ENCODE results near the gene CAGE1.

The CAGE1 gene

GRCh38 chr6:7389451-7390225 lies at the start of gene CAGE1, which contains the start of gene RIOK1:
Gene CAGE1, minus strand, starts transcription at chr6:7389742. Its CDS starts 2,569 bp downstream, at chr6:7387173.
Gene RIOK1, plus strand, starts transcription at chr6:7389808. Its CDS starts 195 bp downstream, at chr6:7390003.
- DNase-seq, result peak; percentile 93

DNA sequence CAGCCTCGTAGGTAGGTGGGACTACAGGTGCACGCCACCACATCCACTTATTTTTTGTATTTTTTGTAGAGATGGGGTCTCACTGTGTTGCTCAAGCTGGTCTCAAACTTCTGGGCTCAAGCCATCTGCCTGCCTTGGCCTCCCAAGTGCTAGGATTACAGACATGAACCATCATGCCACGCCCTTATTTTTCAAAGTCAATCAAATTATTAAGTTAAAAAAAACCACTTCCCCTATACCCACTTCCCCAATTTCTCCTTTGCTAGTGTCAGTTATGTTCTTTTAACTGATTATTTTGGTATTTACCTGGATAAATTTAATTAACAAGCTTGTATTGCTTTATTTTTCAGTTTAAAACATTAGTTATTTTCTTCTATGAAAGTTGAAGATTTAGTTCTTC lies 49.7 kb upstream of the CAGE1 start:
- no peak for DNase-seq

DNA sequence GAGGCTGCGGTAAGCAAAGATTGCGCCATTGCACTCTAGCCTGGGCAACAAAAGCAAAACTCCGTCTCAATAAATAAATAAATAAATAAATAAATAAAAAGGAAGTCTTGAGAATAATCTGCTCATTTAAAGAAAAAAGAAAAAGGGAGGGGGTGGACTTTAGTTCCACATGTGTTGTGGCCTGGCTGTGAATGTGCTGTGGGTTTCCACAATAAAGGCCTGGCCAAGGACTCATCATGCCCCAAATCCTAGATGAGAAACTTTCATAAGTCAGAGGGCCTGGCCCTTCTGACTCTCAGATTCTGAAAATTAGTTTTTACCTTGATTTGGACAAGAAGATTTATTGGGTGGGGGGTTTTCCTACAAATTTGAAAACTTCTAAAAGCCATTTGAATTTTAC lies 48.5 kb upstream of the CAGE1 start:
- no peak for DNase-seq

- DNase-seq, result no peak
Observed at GRCh38 chr6:7434672-7435071, 45.1 kb upstream of the CAGE1 start.

DNA sequence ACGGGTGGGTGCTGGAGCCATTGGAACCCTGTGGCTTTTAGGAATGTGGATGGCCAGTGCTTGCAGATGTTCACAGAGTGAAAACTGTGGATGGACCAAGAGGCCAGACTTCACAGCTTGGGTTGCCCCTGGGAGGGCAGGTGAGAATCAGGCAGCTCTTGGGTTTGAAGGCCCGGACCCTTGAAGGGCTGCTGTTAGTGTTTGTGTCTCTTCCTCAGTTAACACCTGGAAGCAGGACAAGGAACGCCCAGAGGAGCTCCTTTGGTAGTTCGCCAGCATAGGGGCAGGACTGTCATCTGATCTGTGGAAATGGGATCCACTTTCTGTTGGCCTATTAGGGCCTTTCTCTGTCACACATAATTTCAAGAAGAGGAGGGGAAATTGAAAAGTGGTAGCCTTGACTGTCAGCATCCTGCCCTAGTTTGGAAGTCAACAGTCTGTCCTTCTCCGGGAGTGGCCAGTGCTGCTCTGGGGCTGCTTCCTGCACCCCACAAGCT lies 43.6 kb upstream of the CAGE1 start:
- no peak for DNase-seq

- no peak for DNase-seq
Observed at GRCh38 chr6:7432391-7433120, 43.0 kb upstream of the CAGE1 start.

DNA sequence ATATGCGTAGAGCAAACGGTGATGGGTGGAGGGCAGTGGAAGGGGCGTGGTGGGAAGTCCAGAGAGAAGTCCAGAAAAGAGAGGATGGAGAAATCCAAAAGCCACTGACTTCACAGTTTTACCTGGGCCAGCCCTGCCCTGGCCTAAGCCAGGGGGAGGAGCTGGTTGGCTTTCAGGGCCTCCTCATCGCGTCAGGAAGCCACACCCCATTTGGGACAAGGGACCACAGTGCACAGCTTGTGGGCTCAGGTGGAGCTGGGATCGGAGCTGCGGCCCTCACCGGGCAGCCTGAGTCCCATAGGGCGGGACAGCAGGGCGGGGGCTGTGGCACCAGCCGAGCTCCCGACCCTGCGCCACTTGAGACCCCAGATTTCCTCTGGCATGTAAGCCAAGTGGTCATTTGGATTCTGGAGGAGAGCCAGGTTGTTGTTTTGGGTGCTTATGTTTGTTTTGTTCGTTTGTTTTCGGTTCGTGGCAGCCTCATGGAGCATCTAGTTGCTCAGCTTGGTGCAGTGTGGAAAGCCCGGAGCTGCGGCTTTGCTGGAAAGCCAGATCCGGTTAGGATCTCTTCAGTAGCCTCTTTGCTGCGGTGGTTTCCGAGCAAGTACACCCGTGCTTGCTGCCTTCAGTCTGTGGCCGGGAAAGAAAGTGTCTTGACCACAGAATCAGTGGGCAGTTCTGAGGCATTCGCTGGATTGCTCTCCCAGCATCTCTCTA lies 42.3 kb upstream of the CAGE1 start:
- DNase-seq, result no peak

DNA sequence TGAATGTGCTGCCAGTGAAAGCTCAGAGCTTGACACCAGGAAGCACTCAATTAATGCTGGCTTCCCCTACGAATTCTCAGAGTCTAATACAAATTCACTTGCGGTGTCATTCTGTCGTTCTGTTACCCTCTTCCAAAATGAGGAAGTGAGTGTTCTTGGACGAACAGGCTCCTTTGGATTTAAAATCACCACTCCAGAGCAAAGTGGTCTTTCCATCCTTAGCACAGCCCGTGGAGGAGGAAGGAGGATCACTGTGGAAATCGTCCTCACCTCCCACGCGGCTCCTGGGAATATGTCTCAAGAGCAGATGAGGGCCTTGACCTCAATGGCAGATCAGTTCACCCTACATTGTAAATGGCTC lies 41.8 kb upstream of the CAGE1 start:
- DNase-seq, result no peak

DNA sequence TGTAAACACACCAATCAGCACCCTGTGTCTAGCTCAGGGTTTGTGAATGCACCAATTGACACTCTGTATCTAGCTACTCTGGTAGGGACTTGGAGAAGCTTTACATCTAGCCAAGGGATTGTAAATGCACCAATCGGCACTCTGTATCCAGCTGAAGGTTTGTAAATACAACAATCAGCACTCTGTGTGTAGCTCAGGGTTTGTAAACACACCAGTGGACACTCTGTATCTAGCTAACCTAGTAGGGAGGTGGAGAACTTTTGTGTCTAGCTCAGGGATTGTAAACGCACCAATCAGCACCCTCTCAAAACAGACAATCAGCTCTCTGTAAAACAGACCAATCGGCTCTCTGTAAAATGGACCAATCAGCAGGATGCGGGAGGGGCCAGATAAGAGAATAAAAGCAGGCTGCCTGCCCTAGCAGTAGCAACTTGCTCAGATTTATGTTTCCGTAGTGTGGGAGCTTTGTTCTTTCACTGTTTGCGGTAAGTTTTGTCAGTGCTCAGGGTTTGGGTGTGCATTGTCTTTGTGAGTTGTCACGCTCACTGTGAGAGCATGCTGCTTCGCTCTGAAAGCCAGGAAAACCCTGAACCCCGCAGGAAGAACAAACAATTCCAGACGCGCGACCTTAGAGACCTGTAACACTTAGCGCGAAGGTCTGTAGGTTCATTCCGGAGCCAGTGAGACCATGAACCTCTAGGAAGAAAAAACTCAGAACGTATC lies 37.1 kb upstream of the CAGE1 start:
- DNase-seq, result no peak

- no peak for DNase-seq
Observed at GRCh38 chr6:7425808-7426190, 36.3 kb upstream of the CAGE1 start.

DNA sequence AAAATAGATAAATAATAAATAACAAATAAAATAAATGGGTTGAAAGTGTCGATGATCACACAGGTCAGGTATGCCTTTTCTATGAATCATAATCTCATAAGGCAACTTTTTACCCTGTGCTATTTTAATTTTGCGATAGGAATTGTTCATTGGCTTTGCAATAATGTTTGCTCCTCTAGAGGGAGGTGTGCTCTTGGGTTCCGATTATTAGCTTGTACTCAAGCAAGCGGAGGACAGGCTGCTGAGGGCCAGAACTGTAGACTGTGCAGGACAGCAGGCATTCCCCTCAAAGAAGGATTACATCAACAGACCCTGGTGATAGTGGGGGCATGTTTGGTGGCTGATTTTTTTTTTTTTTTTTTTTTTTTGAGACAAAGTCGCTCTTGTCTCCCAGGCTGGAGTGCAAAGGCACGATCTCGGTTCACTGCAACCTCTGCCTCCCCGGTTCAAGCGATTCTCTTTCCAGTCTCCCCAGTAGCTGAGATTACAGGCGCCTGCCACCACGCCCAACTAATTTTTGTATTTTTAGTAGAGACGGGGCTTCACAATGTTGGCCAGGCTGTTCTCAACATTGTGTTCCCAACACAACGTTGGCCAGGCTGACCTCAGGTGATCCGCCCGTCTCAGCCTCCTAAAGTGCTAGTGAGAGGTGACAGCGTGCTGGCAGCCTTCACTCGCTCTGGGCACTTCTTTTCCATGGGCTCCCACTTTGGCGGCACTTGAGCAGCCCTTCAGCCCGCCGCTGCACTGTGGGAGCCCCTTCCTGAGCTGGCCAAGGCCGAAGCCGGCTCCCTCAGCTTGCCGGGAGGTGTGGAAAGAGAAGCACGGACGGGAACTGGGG lies 35.6 kb upstream of the CAGE1 start:
- peak; percentile 14 for DNase-seq

DNA sequence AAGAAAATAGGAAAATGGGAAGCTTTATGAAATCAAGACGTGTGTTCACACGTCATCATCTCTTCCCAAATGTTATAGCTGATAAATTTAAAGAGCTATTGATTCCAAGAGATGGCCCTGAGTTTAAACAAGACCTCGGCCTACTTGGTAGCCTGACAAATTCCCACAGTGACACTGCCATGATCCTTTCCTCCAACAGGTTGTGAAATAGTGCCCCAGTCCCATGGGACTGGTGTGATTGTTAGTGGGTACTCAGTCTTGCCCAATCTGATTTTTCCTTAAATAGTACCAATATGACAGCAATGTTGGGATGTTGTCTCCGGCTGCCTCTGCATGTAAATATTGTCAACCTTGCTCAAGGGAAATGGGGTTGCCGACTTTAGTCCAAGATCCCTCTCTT lies 34.5 kb upstream of the CAGE1 start:
- no peak for DNase-seq

GRCh38 chr6:7421066-7421465 lies 31.5 kb upstream of the CAGE1 start:
- DNase-seq, result no peak

DNA sequence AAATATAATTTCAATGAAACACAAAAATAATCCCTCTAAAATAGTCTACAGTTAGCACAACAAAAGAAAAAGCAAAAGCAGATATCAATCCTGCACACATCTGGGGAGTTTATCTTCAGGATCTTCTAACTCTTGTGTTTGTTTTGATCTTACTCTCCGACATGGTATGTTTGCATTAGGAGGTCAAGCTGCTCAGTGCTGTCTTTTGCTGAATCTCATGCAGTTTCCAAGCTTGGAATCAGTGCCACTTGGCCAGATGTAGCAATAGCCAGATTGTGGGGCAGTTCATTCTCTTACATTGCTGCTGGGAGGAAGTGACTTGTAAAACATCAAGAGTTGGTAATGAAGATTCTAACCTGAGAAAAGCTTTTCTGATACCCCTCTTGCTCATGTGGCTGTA lies 29.5 kb upstream of the CAGE1 start:
- no peak for DNase-seq

DNA sequence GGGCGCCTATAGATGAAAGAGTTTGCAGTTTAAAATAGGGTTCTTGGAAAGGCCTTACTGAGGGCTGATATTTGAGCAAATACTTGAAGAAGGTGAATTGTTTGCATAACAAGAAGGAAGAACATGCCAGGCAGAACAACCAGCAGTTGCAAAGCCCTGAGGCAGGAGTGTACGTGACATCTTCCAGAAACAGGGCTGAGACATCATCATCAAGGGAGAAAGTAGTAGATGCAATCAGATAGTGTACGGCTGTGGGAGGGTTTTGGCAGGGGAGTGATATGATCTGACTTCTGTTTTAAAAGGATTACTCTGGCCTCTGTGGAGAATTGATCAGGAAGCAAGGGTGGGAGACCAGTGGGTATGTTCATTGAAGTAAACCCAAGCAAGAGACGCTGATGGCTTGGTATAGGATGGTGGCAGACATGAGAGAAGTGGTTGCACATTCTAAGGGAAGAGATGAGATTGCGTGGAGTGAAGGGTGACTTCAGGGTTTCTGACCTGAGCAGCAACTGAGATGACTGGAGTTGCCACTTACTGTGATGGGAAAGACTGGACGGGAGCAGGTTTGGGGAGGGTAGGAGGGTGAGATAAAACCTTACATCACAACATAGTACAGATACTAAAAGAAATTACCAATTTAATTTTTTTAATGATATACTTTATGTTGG lies 28.8 kb upstream of the CAGE1 start:
- DNase-seq, result no peak

DNA sequence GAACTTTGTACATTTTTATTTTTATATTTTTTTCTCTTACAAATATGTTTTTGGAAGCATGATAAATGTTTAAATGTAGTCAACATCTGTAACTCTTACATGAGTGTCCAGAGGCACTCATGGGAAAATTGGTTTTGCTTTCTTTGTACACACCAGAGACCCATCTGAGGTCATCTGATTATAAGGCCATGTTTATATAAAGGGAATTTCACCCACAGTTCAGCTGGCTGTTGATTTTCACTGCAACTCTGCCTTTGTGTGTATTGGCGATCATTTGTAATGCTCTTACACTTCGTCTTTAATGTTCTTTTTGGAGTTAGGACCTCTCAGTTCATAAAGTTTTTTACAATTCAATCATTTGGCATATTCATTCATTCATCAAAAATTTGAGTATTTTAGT lies 28.1 kb upstream of the CAGE1 start:
- no peak for DNase-seq

GRCh38 chr6:7414811-7415210 lies 25.3 kb upstream of the CAGE1 start:
- DNase-seq, result peak; percentile 75

DNA sequence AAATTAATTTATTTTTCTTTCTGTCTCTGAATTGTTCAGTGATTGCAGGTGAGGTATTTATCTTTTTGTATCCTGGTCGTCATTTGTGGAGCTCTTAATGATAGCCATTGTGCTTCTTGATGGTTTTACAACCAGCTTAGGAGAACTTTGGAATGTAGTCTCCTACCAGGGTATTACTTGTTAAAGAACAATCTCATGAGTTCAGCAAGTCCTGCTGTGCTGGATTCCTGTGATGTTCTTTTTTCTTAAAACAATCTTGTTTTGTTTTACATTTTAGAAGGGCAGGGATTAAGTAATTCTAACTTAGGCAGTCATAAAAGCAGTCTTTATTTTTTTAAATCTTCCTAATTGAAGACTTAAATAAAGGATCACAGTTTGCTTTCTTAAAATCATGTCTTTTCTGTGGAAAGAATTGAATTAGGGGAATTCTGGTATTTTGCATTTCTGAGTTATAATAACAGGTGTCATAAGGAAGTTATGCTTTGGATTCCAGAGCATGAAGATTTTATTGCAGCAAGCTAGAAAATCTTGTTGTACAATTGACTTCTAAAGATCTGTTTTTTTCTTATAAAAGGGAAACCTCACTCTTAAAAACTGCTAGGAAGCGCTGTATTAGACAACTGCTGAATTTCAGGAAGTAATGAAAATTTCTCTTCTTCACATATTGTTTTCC lies 23.7 kb upstream of the CAGE1 start:
- no peak for DNase-seq

DNA sequence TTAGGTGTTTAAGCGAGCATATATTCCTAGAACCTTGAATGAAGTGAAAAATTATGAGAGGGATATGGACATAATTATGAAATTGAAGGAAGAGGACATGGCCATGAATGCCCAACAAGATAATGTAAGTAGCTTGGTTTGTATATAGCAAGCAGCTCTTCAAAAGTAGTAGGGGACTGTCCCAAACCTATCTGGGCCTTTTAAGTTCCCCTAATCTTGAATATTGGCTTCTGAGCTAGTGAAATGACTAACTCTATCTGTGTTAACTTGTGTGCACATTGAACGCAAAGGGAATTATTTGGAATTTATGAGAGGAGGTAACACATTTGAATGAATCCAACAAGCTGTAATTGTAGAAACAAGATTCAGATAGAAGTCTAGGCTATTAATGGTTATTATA lies 21.8 kb upstream of the CAGE1 start:
- DNase-seq, result no peak

DNA sequence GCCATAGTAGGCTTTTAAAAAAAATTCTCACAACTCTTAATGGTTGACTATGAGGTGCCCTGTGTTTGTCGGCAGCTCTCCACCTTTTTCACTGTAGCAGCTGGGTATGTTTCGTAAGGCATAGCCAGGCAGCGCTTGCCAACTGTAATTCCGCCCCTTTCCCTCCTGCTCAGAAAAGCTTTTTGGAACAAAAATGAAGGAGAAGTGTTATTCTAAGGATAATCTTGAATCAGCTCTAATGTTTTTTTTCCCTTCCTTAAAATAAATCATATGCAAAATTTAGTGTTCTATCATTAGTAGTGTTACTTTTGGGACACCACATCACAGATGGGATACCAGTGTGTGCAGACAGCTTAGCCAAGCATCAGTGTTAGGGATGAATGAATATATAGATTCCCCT lies 21.3 kb upstream of the CAGE1 start:
- DNase-seq, result no peak

DNA sequence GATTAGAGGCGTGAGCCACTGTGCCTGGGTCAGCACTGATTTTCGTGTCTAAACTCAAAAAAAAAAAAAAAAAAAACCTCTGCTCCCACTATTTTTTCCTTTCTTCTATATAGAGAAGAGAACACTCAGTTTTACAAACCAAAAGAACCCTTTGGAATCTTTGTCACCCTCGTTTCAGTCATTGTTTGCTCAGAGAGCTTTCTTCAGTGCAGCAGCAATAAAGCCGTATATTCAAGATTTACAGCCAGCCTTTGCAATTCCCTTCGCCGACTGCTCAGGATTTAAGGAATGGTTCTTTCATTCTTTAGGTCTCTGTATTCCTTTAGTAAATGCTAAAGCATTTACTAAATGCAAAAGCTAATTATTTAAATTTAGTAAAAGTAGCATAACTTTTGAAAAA lies 20.2 kb upstream of the CAGE1 start:
- no peak for DNase-seq

Measured in NCI-H226 (cell line).